GM11168 (cell line): Measurements from ENCODE around the gene SF3A2.

Experiments
- in situ Hi-C: fragments of 300-500 bp; cut with MboI; formaldehyde crosslinking; loops from one replicate; pipeline ENCODE4 v1.12.0; 2022; ENCODE audit warnings: low sequenced_read_pairs; ENCODE audit not compliant: unreplicated experiment

SF3A2 gene

DNA sequence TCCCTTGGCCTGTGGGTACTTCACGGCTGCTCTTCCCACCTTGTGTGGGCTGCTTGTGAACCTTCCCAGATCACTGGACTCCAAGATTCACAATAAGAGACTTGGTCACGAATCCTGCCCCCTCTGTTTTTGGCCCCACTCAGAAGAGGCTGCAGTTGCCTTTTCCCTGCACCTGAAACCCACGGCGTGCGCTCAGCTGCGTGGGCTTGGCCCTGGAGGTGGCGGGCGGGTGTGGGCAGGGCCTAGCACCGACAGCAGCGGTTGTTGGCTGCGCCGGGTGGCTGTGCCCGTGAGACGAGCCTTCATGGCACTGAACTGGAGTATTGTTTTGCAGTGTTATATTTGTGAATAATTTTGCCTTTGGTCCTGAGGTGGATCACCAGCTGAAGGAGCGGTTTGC, 34.3 kb upstream of the SF3A2 start:
- in situ Hi-C loops: no loop called here

- in situ Hi-C loops: no loop called here
These were observed 29.6 kb upstream of the SF3A2 start for GRCh38 chr19:2207008-2207407.

DNA sequence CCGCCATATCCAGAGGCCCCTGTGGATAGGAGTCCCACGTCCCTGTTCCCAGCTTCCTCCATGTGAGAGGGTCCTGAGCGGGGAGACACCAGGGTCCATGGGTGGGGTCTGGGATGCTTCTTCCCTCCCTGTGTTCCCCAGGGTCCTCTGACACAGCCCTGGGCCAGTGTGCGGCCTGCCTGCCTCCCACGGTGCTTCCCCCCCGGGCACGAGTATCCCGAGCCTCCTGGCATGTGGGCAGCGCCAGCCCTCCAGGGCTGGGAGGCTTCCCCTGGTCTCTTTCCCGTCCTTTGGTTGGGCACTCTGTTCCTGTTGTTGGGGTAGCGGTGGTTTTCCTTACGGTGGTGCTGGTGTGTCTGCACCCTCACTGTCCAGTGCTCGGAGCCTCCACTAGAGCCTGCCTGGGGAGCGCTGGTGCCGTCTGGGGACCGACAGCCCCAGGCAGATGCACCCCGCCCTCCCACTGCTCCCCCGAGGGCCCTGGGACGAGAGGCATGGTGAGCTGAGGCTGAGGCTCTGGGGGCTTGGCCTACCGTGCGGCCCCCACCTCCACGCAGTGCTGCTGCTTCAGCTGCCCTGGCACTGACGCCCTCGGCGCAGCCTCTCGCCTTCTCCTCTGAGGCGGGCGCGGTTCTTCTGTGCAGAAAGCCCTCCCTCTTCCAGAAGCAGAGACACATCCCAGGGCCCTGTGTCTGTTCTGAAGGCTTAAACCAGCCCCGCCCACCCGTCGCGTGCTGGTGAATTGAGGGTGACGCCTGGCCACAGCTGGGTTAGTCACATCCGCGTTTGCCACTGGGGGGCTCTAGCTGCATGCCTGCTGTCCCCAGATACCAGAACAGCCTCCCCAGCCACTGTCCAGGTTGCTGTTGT, 28.4 kb upstream of the SF3A2 start:
- in situ Hi-C loops: no loop called here

- in situ Hi-C loops: no loop called here
These were observed 27.6 kb upstream of the SF3A2 start for GRCh38 chr19:2208975-2209374.

DNA sequence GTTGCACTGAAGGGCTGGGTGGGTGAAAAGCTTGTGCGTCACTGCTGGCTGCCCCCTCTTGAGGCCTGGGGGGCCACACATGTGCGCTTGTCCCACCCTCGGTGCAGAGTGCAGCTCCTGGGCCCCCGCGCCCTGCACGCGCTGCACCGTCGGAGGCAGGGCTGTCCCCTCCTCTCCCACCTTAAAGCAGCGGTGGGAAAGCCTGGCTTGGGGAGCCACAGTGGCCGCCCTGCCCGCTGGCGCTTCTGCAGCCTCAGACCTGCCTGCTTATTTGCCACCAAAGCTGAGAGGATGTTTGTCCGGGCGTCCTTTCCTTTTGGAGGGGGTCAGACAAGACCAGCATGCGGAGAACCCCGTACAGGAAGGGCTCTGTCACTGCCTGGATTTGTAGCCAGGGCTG, 27.2 kb upstream of the SF3A2 start:
- in situ Hi-C loops: no loop called here

DNA sequence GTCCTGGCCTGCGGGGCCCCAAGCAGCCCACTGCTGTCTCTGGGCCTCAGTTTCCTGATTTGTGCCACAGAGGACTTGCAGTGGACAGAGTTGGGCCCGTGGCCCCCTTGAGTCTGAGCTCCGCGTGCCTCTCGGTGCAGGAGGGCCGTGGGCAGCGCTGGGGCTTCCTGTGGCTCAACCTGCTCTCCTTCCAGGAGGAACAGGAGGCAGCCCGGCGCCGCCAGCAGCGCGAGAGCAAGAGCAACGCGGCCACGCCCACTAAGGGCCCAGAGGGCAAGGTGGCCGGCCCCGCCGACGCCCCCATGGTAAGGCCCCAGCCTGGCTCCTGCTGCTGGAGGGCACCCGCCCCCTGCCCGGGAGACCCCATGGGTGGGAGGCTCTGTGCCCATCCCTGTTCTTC, 26.4 kb upstream of the SF3A2 start:
- in situ Hi-C loops: no loop called here

DNA sequence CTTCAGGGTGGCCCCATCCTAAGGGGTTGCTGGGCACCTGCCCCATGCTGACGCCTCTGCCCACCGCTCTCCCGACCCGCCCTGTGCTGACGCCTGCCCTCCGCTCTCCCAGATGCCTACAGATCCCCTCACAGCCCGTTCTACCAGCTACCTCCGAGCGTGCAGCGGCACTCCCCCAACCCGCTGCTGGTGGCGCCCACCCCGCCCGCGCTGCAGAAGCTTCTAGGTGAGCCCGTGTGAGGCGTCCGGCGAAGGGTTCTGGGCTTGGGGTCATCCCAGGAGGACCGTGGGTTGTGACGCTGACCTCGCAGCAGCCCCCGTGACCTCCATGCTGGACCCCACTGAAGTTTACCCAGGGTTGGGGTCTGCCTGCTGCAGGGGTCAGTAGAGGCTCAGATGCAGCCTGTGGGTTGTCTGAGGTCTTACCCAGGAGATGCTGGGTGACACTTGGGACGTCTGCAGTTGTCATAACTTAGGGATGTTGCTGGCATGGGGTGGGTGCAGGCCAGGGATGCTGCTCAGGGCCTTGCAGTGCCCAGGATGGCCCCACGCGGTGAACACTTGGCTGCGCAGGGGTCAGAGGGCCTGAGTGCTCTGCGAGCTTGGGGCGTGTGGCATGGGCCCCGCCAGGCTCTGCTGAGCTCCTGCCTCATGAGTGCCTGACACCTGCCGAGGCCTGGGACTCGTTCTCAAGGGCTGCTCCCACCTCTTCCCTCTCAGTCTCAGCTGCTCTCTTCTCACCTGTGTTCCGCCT, 25.5 kb upstream of the SF3A2 start:
- in situ Hi-C loops: no loop called here

DNA sequence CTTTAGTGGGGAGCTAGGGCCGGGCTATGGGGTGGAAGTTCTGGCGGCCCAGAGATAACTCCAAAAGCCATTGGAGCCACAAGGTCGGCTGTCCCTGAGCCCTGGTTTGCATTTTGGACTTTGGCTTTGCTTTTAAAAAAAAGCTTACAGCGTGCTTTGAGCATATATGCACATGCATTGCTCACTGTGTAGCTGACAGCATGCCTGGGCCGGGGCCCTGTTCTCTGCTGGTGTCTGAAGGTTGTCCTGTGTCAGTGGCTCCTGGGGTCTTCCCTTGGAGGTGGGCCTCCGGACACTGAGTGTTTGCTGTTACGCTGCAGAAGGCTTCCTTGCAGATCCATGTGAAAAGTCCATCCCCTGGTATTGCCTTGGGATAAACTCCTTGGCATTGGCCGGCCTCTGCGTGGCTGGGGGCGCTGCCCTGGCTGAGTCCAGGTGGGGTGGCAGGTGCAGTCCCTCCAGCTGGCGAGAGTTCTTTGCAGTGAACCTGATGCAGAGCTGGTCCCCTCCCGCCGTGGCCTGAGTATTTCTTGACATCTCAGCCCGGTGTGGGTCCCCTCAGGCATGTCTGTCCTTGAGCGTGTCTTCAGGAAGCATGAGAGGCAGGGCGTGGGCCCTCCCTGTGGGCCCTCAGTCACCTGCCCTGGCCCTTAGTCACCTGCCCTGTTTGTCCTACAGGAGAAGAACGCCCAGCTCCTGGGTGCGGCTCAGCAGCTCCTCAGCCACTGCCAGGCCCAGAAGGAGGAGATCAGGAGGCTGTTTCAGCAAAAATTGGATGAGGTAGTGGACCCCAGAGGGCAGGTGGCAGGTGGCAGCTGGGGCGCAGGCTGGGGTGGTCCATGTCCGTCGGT, 23.5 kb upstream of the SF3A2 start:
- in situ Hi-C loops: no loop called here

- in situ Hi-C loops: no loop called here
These were observed 22.8 kb upstream of the SF3A2 start for GRCh38 chr19:2213799-2214198.

- in situ Hi-C loops: no loop called here
These were observed 22.4 kb upstream of the SF3A2 start for GRCh38 chr19:2214251-2214650.

DNA sequence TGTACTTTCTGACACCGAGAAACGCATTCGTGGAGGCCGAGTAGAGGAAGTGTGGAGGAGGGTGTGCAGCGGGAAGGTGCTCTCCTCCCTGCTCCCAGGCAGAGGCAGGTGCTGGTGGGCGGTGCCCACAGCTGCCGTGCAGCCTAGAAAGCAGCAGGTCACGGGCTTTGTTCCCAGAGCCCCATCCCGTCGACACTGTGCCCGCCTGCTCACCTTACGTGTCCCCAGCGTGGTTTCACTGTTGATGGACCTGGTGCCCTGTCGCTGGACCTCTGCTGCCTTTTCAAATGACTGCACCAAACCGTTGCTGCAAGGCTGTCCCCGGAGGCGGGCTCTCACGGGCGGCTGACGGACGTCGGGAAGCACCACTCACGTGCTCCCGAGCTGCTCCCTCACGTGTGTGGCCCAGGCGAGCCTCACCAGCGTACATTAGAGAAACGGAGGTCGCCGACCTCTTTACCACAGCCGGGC, 21.3 kb upstream of the SF3A2 start:
- in situ Hi-C loops: no loop called here

DNA sequence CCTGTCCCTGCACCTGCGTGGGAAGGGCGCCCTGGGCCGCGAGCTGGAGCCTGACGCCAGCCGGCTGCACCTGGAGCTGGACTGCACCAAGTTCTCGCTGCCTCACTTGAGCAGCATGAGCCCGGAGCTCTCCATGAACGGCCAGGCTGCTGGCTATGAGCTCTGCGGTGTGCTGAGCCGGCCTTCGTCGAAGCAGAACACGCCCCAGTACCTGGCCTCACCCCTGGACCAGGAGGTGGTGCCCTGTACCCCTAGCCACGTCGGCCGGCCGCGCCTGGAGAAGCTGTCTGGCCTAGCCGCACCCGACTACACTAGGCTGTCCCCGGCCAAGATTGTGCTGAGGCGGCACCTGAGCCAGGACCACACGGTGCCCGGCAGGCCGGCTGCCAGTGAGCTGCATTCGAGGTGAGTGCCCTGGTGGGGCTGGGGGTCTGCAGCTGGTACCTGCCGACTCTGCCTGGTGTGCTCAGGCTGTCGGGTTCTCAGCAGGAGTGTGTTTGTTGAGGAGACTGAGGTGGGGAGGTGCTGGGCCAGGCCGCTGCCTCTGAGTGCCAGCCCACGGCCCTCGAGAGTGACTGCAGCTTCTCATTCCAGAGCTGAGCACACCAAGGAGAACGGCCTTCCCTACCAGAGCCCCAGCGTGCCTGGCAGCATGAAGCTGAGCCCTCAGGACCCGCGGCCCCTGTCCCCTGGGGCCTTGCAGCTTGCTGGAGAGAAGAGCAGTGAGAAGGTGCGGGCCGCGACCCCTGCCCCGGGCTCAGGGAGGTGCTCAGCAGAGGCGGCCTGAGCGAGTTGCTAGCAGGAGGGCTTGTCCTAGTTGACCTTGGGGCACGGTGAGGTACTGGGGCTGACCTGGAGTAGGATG, 20.0 kb upstream of the SF3A2 start:
- in situ Hi-C loops: no loop called here

DNA sequence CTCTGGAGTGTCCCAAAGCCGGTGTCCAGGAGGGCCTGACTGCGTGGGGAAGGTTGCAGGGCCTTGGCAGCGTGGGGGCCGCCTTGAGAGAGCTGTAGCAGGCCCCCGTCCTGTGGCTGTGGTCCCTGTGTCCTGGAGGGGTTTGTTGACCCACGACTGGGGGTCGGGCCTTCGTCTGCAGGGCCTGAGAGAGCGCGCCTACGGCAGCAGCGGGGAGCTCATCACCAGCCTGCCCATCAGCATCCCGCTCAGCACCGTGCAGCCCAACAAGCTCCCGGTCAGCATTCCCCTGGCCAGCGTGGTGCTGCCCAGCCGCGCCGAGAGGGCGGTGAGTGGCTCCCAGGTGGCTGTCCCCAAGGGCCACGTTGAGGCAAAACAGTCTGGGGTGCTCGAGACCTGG, 19.0 kb upstream of the SF3A2 start:
- in situ Hi-C loops: no loop called here

DNA sequence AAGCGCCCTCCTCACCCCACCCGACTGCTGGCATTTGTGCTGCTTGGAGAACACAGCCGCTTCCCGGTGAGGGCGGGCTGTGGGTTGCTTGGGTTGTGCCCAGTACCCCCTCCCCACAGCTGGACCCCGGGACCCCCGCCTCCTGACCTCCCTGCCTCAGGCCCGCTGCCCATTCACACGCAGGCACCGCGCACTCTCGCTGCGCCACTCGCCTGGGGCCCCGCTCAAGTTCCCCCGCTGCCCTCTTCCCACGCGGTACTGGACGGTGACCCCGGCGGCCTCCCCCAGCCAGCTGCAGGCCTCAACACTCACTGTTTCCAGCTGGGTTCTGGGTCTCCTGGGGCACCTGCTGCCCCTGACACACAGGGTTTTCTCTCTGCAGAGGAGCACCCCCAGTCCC, 16.9 kb upstream of the SF3A2 start:
- in situ Hi-C loops: no loop called here

- in situ Hi-C loops: no loop called here
These were observed 15.3 kb upstream of the SF3A2 start for GRCh38 chr19:2221250-2221831.

- in situ Hi-C loops: no loop called here
These were observed 14.7 kb upstream of the SF3A2 start for GRCh38 chr19:2221918-2222317.

DNA sequence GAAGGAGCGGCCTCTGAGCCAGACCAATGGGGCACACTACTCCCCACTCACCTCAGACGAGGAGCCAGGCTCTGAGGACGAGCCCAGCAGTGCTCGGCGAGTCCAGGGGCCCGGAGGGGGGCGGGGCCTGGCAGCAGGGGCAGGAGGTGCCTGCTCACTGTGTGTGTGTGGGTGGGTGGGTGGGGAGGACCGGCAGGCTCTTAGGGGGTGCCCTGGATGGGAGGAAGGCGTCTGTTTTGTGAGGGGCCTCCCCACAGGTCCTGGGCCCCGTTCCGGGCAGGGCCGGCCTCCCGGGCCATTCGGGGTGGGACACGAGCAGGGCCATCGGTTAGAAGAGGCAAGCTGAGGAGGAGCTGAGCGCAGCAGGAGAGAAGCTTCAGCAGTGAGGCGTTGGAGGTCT, 13.2 kb upstream of the SF3A2 start:
- in situ Hi-C loops: no loop called here

DNA sequence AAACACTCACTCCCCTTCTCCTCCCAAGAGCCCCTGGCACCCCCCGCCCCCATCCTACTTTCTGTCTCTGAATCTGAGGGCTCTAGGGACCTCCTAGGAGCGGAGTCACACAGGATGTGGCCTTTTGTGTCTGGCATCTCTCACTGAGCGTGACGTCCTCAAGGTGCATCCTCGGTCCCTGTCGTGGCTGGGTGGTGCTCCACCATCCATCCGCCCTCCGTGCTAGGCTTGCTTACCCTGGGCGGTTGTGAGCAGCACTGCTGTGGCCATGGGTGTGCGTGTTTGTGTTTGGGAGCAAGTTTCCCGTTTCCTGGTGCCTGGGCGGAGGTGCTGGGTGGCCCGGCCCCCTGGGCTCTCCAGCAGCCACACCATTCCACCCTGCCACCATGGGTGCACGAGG, 12.7 kb upstream of the SF3A2 start:
- in situ Hi-C loops: no loop called here

- in situ Hi-C loops: no loop called here
These were observed 11.8 kb upstream of the SF3A2 start for GRCh38 chr19:2224754-2225349.
